OCI-LY1 (cell line): ENCODE results near the gene SIK1.
"Not testable (repeated sequence)": the region's sequence is repeated elsewhere in the genome, so short reads cannot be mapped to it uniquely, and the experiment has no call there.

Experiments
- EZH2 ChIP-seq: fragments of 200-600 bp; sonication (generic), shearing (Covaris generic); IDR thresholded peaks from 2 replicates; pipeline ENCODE4 v1.8.0; 2017; ENCODE audit warnings: borderline replicate concordance, mixed run types, mild to moderate bottlenecking, antibody characterized with exemption, low read length, moderate library complexity, mixed read lengths
- TF ChIP-seq, protein P1 (sequence below): fragments of 200-600 bp; sonication (generic), shearing (Covaris generic); IDR thresholded peaks from 2 replicates; pipeline ENCODE4 v1.5.1; 2017; ENCODE audit warnings: mild to moderate bottlenecking, antibody characterized with exemption, low read length, moderate library complexity, mixed read lengths

DNA sequence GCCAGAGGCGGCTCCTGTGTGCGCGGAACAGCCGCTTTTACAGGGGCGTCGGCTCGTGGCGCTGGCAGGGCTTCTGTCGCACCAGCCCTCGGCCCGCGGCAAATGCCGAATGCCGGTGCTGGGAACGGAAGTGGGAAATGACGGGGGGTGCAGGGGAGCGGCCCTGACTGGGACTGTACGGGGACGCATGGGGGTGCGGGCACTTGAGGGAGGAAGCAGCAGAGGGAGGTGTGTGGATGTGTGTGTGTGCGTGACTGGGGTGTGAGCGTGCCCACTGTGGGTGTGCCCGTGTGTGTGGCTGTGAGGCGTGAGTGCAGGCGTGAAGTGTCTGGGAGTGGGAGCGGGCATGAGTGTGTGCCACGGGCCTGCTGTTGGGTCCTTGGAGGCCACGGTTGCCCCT, 17.6 kb upstream of the SIK1 start:
- TF ChIP-seq, protein P1, sequence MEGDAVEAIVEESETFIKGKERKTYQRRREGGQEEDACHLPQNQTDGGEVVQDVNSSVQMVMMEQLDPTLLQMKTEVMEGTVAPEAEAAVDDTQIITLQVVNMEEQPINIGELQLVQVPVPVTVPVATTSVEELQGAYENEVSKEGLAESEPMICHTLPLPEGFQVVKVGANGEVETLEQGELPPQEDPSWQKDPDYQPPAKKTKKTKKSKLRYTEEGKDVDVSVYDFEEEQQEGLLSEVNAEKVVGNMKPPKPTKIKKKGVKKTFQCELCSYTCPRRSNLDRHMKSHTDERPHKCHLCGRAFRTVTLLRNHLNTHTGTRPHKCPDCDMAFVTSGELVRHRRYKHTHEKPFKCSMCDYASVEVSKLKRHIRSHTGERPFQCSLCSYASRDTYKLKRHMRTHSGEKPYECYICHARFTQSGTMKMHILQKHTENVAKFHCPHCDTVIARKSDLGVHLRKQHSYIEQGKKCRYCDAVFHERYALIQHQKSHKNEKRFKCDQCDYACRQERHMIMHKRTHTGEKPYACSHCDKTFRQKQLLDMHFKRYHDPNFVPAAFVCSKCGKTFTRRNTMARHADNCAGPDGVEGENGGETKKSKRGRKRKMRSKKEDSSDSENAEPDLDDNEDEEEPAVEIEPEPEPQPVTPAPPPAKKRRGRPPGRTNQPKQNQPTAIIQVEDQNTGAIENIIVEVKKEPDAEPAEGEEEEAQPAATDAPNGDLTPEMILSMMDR, result not testable (repeated sequence)
- TF ChIP-seq EZH2, result not testable (repeated sequence)
